Breast epithelium (tissue), 3 donors: ENCODE data around the gene ZC2HC1B.

Source experiments
- POLR2AphosphoS5 ChIP-seq, 3 donors: sonication (generic); formaldehyde crosslinking; IDR thresholded peaks; one replicate each; pipeline ENCODE4 v1.6.1; 2017; ENCODE audit warnings: antibody characterized with exemption in 3 of 3
- TF ChIP-seq, protein P1 (sequence below), 3 donors: fragments of 450-650 bp; IDR thresholded peaks; one replicate each; pipeline ENCODE4 v1.5.1; 2016 to 2017; ENCODE audit warnings: antibody characterized with exemption in 3 of 3, mild to moderate bottlenecking in 3 of 3, moderate library complexity in 3 of 3

DNA sequence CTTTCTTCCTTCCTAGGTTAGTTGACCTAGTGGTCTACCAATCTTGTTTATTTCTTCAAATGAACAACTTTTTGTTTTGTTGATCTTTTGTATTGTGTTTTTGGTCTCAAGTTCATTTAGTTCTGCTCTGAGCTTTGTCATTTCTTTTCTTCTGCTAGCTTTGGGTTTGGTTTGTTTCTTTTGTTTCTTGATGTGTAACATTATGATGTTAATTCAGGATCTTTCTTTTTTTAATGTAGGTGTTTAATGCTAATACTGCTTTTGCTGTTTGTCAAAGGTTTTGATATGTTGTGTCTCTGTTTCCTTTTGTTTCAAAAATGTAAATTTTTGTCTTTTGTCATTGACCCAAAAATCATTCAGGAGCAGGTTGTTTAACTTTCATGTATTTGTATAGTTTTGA is 65.7 kb downstream of the ZC2HC1B start:
- TF ChIP-seq, protein P1, sequence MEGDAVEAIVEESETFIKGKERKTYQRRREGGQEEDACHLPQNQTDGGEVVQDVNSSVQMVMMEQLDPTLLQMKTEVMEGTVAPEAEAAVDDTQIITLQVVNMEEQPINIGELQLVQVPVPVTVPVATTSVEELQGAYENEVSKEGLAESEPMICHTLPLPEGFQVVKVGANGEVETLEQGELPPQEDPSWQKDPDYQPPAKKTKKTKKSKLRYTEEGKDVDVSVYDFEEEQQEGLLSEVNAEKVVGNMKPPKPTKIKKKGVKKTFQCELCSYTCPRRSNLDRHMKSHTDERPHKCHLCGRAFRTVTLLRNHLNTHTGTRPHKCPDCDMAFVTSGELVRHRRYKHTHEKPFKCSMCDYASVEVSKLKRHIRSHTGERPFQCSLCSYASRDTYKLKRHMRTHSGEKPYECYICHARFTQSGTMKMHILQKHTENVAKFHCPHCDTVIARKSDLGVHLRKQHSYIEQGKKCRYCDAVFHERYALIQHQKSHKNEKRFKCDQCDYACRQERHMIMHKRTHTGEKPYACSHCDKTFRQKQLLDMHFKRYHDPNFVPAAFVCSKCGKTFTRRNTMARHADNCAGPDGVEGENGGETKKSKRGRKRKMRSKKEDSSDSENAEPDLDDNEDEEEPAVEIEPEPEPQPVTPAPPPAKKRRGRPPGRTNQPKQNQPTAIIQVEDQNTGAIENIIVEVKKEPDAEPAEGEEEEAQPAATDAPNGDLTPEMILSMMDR (IDR thresholded peaks at IDR 0.05): no peak
- no peak for TF ChIP-seq POLR2AphosphoS5 (IDR thresholded peaks at IDR 0.05)
